Caco-2 (cell line): ENCODE data around the gene LRRC56. TPM values are rescaled to one million over a fixed set of nuclear protein-coding genes. Genes with fewer than 3 reads are reported as not detected.

Experiments used
- BruUV-seq: library from RNA; stranded (reverse); fragments of 400-500 nt; replicated peaks from 2 replicates; lab custom pipeline; 2021; lab: Mats Ljungman, UMichigan
- CTCF ChIA-PET: fragments of 300-600 bp; sonication (Branson Sonifier 250); formaldehyde crosslinking; loops from one replicate; lab custom pipeline; 2022; ENCODE audit warnings: antibody characterized with exemption; lab: Charles Lee
- POLR2A ChIA-PET: fragments of 300-600 bp; sonication (Branson Sonifier 250); formaldehyde crosslinking; loops from one replicate; lab custom pipeline; 2022; ENCODE audit warnings: antibody characterized with exemption; lab: Charles Lee
- DNase-seq, 2 experiments: peaks; one replicate each; pipeline versions ENCODE4 v3.0.0 to v3.0.0-alpha.2; 2020 to 2022
- H3K27me3 ChIP-seq: replicated peaks from 2 replicates; pipeline ENCODE4 v1.6.0; 2011; ENCODE audit warnings: low read length; ENCODE audit not compliant: control insufficient read depth, insufficient read depth
- H3K36me3 ChIP-seq: 2 replicates; pipeline ENCODE4 v1.5.1; 2011; ENCODE audit warnings: low read length; ENCODE audit not compliant: control insufficient read depth, insufficient read depth
- H3K4me1 ChIP-seq: fragments of 250-450 bp; sonication (Bioruptor Pico); 2 replicates; pipeline ENCODE4 v1.5.1; 2020; ENCODE audit warnings: mild to moderate bottlenecking
- H3K4me3 ChIP-seq: 2 replicates; pipeline ENCODE4 v1.5.1; 2011; ENCODE audit warnings: low read depth, mild to moderate bottlenecking, control low read depth, low read length
- H3K9me3 ChIP-seq: fragments of 250-450 bp; sonication (Bioruptor Pico); 2 replicates; pipeline ENCODE4 v1.5.1; 2020; ENCODE audit warnings: mild to moderate bottlenecking, moderate library complexity
- H3K27ac Mint-ChIP-seq: one replicate; pipeline ENCODE4 v1.8.0; 2022; ENCODE audit warnings: mixed read lengths; ENCODE audit not compliant: unreplicated experiment
- H3K27me3 Mint-ChIP-seq: one replicate; pipeline ENCODE4 v1.8.0; 2022; ENCODE audit warnings: mixed read lengths; ENCODE audit not compliant: insufficient read depth, unreplicated experiment
- H3K36me3 Mint-ChIP-seq: one replicate; pipeline ENCODE4 v1.8.0; 2022; ENCODE audit warnings: mild to moderate bottlenecking, mixed read lengths; ENCODE audit not compliant: insufficient read depth, unreplicated experiment
- H3K4me1 Mint-ChIP-seq: one replicate; pipeline ENCODE4 v1.8.0; 2022; ENCODE audit warnings: low read depth, mixed read lengths; ENCODE audit not compliant: unreplicated experiment
- H3K4me3 Mint-ChIP-seq: one replicate; pipeline ENCODE4 v1.8.0; 2022; ENCODE audit warnings: mild to moderate bottlenecking, moderate library complexity, mixed read lengths; ENCODE audit not compliant: unreplicated experiment
- H3K9me3 Mint-ChIP-seq: one replicate; pipeline ENCODE4 v1.8.0; 2022; ENCODE audit warnings: mixed read lengths; ENCODE audit not compliant: unreplicated experiment
- CTCF ChIP-seq, 2 experiments: fragments of 200-600 bp in 1 of 2; IDR thresholded peaks; 1 replicate in 1 of 2; 2 replicates in 1 of 2; pipeline versions ENCODE4 v1.5.1 to v1.8.0; 2011 to 2022; ENCODE audit warnings: antibody characterized with exemption in 1 of 2, control low read depth in 1 of 2, inconsistent platforms in 1 of 2, low read depth in 1 of 2, low read length in 1 of 2, mild to moderate bottlenecking in 1 of 2, moderate library complexity in 1 of 2; ENCODE audit not compliant: insufficient read depth in 1 of 2, severe bottlenecking in 1 of 2, unreplicated experiment in 1 of 2
- intact Hi-C: fragments of 100-400 bp; cut with micrococcal nuclease; formaldehyde crosslinking; loops from one replicate; pipeline ENCODE4 v1.10.0; 2022; ENCODE audit not compliant: unreplicated experiment
- total RNA-seq: library from RNA; stranded (reverse); gene quantifications from 2 replicates; pipeline ENCODE4 v1.2.3, GENCODE V29; 2022

Gene LRRC56
- total RNA-seq, 1 experiment from 2014 or later, result 4.4 TPM

- H3K4me1 Mint-ChIP-seq, result no peaks in the 10 kb centered on the region
- Histone ChIP-seq H3K36me3 (no peaks in the 10 kb centered on the region), H3K27me3 (no peaks in the 10 kb centered on the region), H3K9me3 (no peaks in the 10 kb centered on the region), H3K4me1 (no peaks in the 10 kb centered on the region), H3K4me3 (no peak overlapping the region)
- intact Hi-C loops, result no loop called here
- BruUV-seq, result no TSS peak
- no peak for DNase-seq
- H3K27ac Mint-ChIP-seq, result no peak overlapping the region
- no peaks in the 10 kb centered on the region for H3K9me3 Mint-ChIP-seq
- H3K36me3 Mint-ChIP-seq, result peaks cover 18% of the 10 kb centered on the region
- ChIA-PET CTCF (no interaction called here), POLR2A (no interaction called here)
- TF ChIP-seq CTCF (IDR thresholded peaks at IDR 0.05; ENCODE audit: insufficient read depth in 1 of 2, low read depth in 1 of 2, low read length in 1 of 2, severe bottlenecking in 1 of 2, unreplicated experiment in 1 of 2), result no peak
- no peaks in the 10 kb centered on the region for H3K27me3 Mint-ChIP-seq
- no peak overlapping the region for H3K4me3 Mint-ChIP-seq
Measured at GRCh38 chr11:526192-526591, 11.1 kb upstream of the LRRC56 start.

GRCh38 chr11:528166-528814 lies 9.0 kb upstream of the LRRC56 start:
- ChIA-PET CTCF (no interaction called here), POLR2A (no interaction called here)
- peaks cover 1% of the 10 kb centered on the region; the same call in 1 of the 2 replicates for H3K36me3 ChIP-seq
- no peaks in the 10 kb centered on the region for H3K27me3 Mint-ChIP-seq
- no peak overlapping the region for H3K27ac Mint-ChIP-seq
- no peak overlapping the region for H3K4me3 Mint-ChIP-seq
- no peaks in the 10 kb centered on the region for H3K4me1 ChIP-seq
- peaks cover 31% of the 10 kb centered on the region for H3K36me3 Mint-ChIP-seq
- no peak overlapping the region for H3K4me3 ChIP-seq
- H3K27me3 ChIP-seq, result no peaks in the 10 kb centered on the region
- no peak for DNase-seq
- intact Hi-C loops, result no loop called here
- no peaks in the 10 kb centered on the region for H3K4me1 Mint-ChIP-seq
- no TSS peak for BruUV-seq
- no peaks in the 10 kb centered on the region for H3K9me3 Mint-ChIP-seq
- no peak for TF ChIP-seq CTCF (IDR thresholded peaks at IDR 0.05; ENCODE audit: insufficient read depth in 1 of 2, low read depth in 1 of 2, low read length in 1 of 2, severe bottlenecking in 1 of 2, unreplicated experiment in 1 of 2)
- H3K9me3 ChIP-seq, result no peaks in the 10 kb centered on the region

- Mint-ChIP-seq H3K36me3 (peaks cover 33% of the 10 kb centered on the region), H3K27me3 (no peaks in the 10 kb centered on the region), H3K27ac (no peak overlapping the region), H3K4me3 (no peak overlapping the region), H3K4me1 (no peaks in the 10 kb centered on the region), H3K9me3 (no peaks in the 10 kb centered on the region)
- intact Hi-C loops, result no loop called here
- no peak overlapping the region for H3K4me3 ChIP-seq
- H3K27me3 ChIP-seq, result no peaks in the 10 kb centered on the region
- CTCF ChIA-PET, result no interaction called here
- POLR2A ChIA-PET, result no interaction called here
- H3K36me3 ChIP-seq, result peaks cover 3% of the 10 kb centered on the region
- no TSS peak for BruUV-seq
- no peaks in the 10 kb centered on the region for H3K9me3 ChIP-seq
- no peak for TF ChIP-seq CTCF (IDR thresholded peaks at IDR 0.05; ENCODE audit: insufficient read depth in 1 of 2, low read depth in 1 of 2, low read length in 1 of 2, severe bottlenecking in 1 of 2, unreplicated experiment in 1 of 2)
- H3K4me1 ChIP-seq, result no peaks in the 10 kb centered on the region
- no peak for DNase-seq
Measured at GRCh38 chr11:528815-529727, 8.3 kb upstream of the LRRC56 start.
